GM19468 (cell line): Measurements from ENCODE around the gene TGM4.
"Not testable (repeated sequence)": the region's sequence is repeated elsewhere in the genome, so short reads cannot be mapped to it uniquely, and the experiment has no call there.

Source experiments
- ATAC-seq: cut with Tn5 transposase; IDR thresholded peaks from one replicate; pipeline ENCODE4 v1.9.1; 2021; ENCODE audit warnings: mild to moderate bottlenecking, moderate library complexity, moderate number of reproducible peaks; ENCODE audit not compliant: unreplicated experiment; ENCODE audit errors: extremely low read depth

TGM4 gene

GRCh38 chr3:44948239-44948638 lies 73.8 kb downstream of the TGM4 start:
- no peak for ATAC-seq

GRCh38 chr3:44949770-44950169 lies 75.4 kb downstream of the TGM4 start:
- not testable (repeated sequence) for ATAC-seq

- no peak for ATAC-seq
These were observed 75.9 kb downstream of the TGM4 start for GRCh38 chr3:44950275-44950734.

GRCh38 chr3:44952689-44953088 lies 78.3 kb downstream of the TGM4 start:
- no peak for ATAC-seq

- no peak for ATAC-seq
These were observed 79.9 kb downstream of the TGM4 start for GRCh38 chr3:44954304-44954703.

- no peak for ATAC-seq
These were observed 80.6 kb downstream of the TGM4 start for GRCh38 chr3:44954962-44955361.

- no peak for ATAC-seq
These were observed 81.5 kb downstream of the TGM4 start for GRCh38 chr3:44955917-44956316.

GRCh38 chr3:44957986-44958385 lies 83.6 kb downstream of the TGM4 start:
- no peak for ATAC-seq

- no peak for ATAC-seq
These were observed 84.0 kb downstream of the TGM4 start for GRCh38 chr3:44958386-44958785.

- ATAC-seq: no peak
These were observed 86.1 kb downstream of the TGM4 start for GRCh38 chr3:44960387-44961026.

- no peak for ATAC-seq
These were observed 87.5 kb downstream of the TGM4 start for GRCh38 chr3:44961888-44962287.

GRCh38 chr3:44962621-44963393 lies 88.4 kb downstream of the TGM4 start:
- ATAC-seq: no peak

- ATAC-seq: no peak
These were observed 89.3 kb downstream of the TGM4 start for GRCh38 chr3:44963571-44964325.
